Effector memory CD4-positive, alpha-beta T cell (primary cell): ENCODE measurements around the gene FGB.

Source experiments
- DNase-seq, 3 donors: peaks; one replicate each; pipeline ENCODE4 v3.0.0-alpha.2; 2020
- H3K27ac ChIP-seq: 2 replicates; pipeline ENCODE4 v1.7.0; 2013; ENCODE audit warnings: mild to moderate bottlenecking, low read length, moderate library complexity; ENCODE audit not compliant: insufficient read depth, poor library complexity, severe bottlenecking
- H3K27me3 ChIP-seq: replicated peaks from 2 replicates; pipeline ENCODE4 v1.7.0; 2013; ENCODE audit warnings: mild to moderate bottlenecking, low read length; ENCODE audit not compliant: insufficient read depth, control insufficient read depth, poor library complexity, severe bottlenecking
- H3K36me3 ChIP-seq: 2 replicates; pipeline ENCODE4 v1.7.0; 2013; ENCODE audit warnings: mild to moderate bottlenecking, low read length, moderate library complexity; ENCODE audit not compliant: control insufficient read depth, insufficient read depth
- H3K4me1 ChIP-seq: 2 replicates; pipeline ENCODE4 v1.7.0; 2013; ENCODE audit warnings: low read length, mild to moderate bottlenecking; ENCODE audit not compliant: control insufficient read depth, insufficient read depth, poor library complexity, severe bottlenecking
- H3K4me3 ChIP-seq: 2 replicates; pipeline ENCODE4 v1.7.0; 2013; ENCODE audit warnings: low read length, low read depth, mild to moderate bottlenecking; ENCODE audit not compliant: insufficient read depth, poor library complexity, severe bottlenecking
- H3K9me3 ChIP-seq: 2 replicates; pipeline ENCODE4 v1.7.0; 2013; ENCODE audit warnings: mild to moderate bottlenecking, low read length, moderate library complexity; ENCODE audit not compliant: control insufficient read depth

Gene FGB

GRCh38 chr4:154617820-154618317 lies 55.1 kb downstream of the FGB start:
- Histone ChIP-seq H3K27me3 (peaks cover 3% of the 10 kb centered on the region), H3K4me1 (no peaks in the 10 kb centered on the region), H3K27ac (no peak overlapping the region), H3K4me3 (no peak overlapping the region), H3K9me3 (no peaks in the 10 kb centered on the region), H3K36me3 (no peaks in the 10 kb centered on the region)
- no peak for DNase-seq

GRCh38 chr4:154618708-154619315 lies 56.0 kb downstream of the FGB start:
- Histone ChIP-seq H3K4me1 (no peaks in the 10 kb centered on the region), H3K27ac (no peak overlapping the region), H3K36me3 (no peaks in the 10 kb centered on the region), H3K27me3 (no peaks in the 10 kb centered on the region), H3K4me3 (no peak overlapping the region), H3K9me3 (no peaks in the 10 kb centered on the region)
- no peak for DNase-seq

DNA sequence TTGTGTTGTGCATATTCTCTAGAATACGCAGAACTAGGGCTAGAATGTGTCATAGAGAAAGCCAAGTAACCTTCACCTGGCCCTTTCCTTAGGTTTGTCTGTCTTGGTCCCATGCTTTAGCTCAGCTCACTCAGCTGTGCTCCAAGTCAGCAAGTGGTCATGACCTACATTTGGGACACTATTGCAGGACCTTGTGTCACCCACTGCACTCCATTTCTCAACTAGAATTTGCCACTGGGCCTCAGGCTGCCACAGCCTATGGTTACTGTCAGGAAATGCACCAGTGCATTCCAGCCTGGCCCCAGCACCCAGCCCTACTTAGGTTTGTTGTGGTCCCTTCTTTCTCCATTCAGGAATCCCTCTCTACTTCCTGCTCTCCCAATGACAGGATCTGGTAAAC lies 57.3 kb downstream of the FGB start:
- Histone ChIP-seq H3K27me3 (no peaks in the 10 kb centered on the region), H3K27ac (no peak overlapping the region), H3K36me3 (no peaks in the 10 kb centered on the region), H3K4me1 (no peaks in the 10 kb centered on the region), H3K9me3 (no peaks in the 10 kb centered on the region), H3K4me3 (no peak overlapping the region)
- no peak for DNase-seq
